GM12878 (cell line): ENCODE measurements around the gene DUSP15. TPM values are rescaled to one million over a fixed set of nuclear protein-coding genes. Genes with fewer than 3 reads are reported as not detected.

ENCODE experiments used
- ATAC-seq: fragments of 200-7000 bp; cut with Tn5 transposase; 3 replicates; pipeline ENCODE4 v1.9.1; 2020; ENCODE audit warnings: mild to moderate bottlenecking, moderate library complexity
- BruUV-seq: library from RNA; stranded (reverse); fragments of 400-500 nt; replicated peaks from 2 replicates; lab custom pipeline; 2021; lab: Mats Ljungman, UMichigan
- CTCF ChIA-PET: fragments of 300-600 bp; sonication (Branson Sonifier 250); formaldehyde crosslinking; extraction: SDS; loops from one replicate; lab custom pipeline; 2021; ENCODE audit warnings: inconsistent platforms; lab: Yijun Ruan, JAX
- POLR2A ChIA-PET: fragments of 350-600 bp; formaldehyde crosslinking; extraction: SDS; loops from one replicate; lab custom pipeline; 2021; ENCODE audit warnings: inconsistent platforms; lab: Charles Lee
- RAD21 ChIA-PET: fragments of 300-600 bp; sonication (Branson Sonifier 250); formaldehyde crosslinking; loops from one replicate; lab custom pipeline; 2023; ENCODE audit warnings: antibody characterized with exemption; ENCODE audit not compliant: unreplicated experiment; lab: Charles Lee
- SMC1A ChIA-PET: fragments of 300-600 bp; sonication (Branson Sonifier 250); formaldehyde crosslinking; loops from one replicate; lab custom pipeline; 2023; ENCODE audit not compliant: unreplicated experiment, uncharacterized antibody; lab: Charles Lee
- DNase-seq: peaks from one replicate; pipeline ENCODE4 v3.0.0-alpha.2; 2011; ENCODE audit warnings: low read depth, low spot score
- FAIRE-seq: peaks from 3 replicates; lab custom pipeline; 2011; peaks lifted over from hg19 to GRCh38; lab: Jason Lieb, UNC
- H2AFZ ChIP-seq: 2 replicates; pipeline ENCODE4 v1.6.0; 2011; ENCODE audit warnings: low read depth, low read length, control low read depth; ENCODE audit not compliant: control insufficient read depth
- H3K27ac ChIP-seq: 2 replicates; pipeline ENCODE4 v1.5.1; 2011; ENCODE audit warnings: control low read depth; ENCODE audit not compliant: control insufficient read depth, insufficient read depth
- H3K27me3 ChIP-seq, 2 experiments: replicated peaks in 1 of 2; 2 replicates each; pipeline versions ENCODE4 v1.6.0 to v1.6.1; 2011; ENCODE audit warnings: low read length in 1 of 2; ENCODE audit not compliant: control insufficient read depth in 2 of 2, insufficient read depth in 2 of 2
- H3K36me3 ChIP-seq, 2 experiments: 2 replicates each; pipeline ENCODE4 v1.5.1; 2011; ENCODE audit warnings: low read length in 1 of 2; ENCODE audit not compliant: control insufficient read depth in 2 of 2, insufficient read depth in 2 of 2
- H3K4me1 ChIP-seq: 2 replicates; pipeline ENCODE4 v1.6.1; 2011; ENCODE audit warnings: mild to moderate bottlenecking, low read length, moderate library complexity, mixed read lengths; ENCODE audit not compliant: control insufficient read depth, insufficient read depth
- H3K4me2 ChIP-seq: 2 replicates; pipeline ENCODE4 v1.6.0; 2011; ENCODE audit warnings: control low read depth; ENCODE audit not compliant: control insufficient read depth, insufficient read depth
- H3K4me3 ChIP-seq: fragments of 200-600 bp; sonication (generic); 2 replicates; pipeline ENCODE4 v1.5.1; 2016
- H3K79me2 ChIP-seq: 2 replicates; pipeline ENCODE4 v1.6.0; 2011; ENCODE audit warnings: low read length; ENCODE audit not compliant: control insufficient read depth, insufficient read depth
- H3K9ac ChIP-seq: 2 replicates; pipeline ENCODE4 v1.8.0; 2011; ENCODE audit warnings: low read length, control low read depth, mixed read lengths; ENCODE audit not compliant: control insufficient read depth, insufficient read depth
- H3K9me3 ChIP-seq: replicated peaks from 3 replicates; pipeline ENCODE4 v1.5.1; 2011; ENCODE audit warnings: mild to moderate bottlenecking, low read length; ENCODE audit not compliant: control insufficient read depth, insufficient read depth
- H4K20me1 ChIP-seq: 2 replicates; pipeline ENCODE4 v1.6.0; 2011; ENCODE audit not compliant: control insufficient read depth, insufficient read depth
- BCL11A ChIP-seq: IDR thresholded peaks from 2 replicates; pipeline ENCODE4 v1.6.1; 2011; ENCODE audit warnings: low read depth, low read length
- HDAC6 ChIP-seq: fragments of 200-600 bp; sonication (generic); IDR thresholded peaks from one replicate; pipeline ENCODE4 v1.8.0; 2017; ENCODE audit warnings: antibody characterized with exemption; ENCODE audit not compliant: unreplicated experiment
- IKZF2 ChIP-seq, 2 experiments: fragments of 450-650 bp; IDR thresholded peaks; 2 replicates each; pipeline ENCODE4 v1.6.1; 2017; ENCODE audit warnings: mild to moderate bottlenecking in 2 of 2, moderate library complexity in 2 of 2
- NR2C2 ChIP-seq: IDR thresholded peaks from 2 replicates; pipeline ENCODE4 v1.6.1; 2011; ENCODE audit warnings: borderline replicate concordance, low read depth; ENCODE audit not compliant: control insufficient read depth, insufficient read length
- RB1 ChIP-seq: fragments of 450-650 bp; formaldehyde crosslinking; IDR thresholded peaks from 2 replicates; pipeline ENCODE4 v1.6.1; 2017; ENCODE audit warnings: mild to moderate bottlenecking, borderline replicate concordance
- RFX5 ChIP-seq: IDR thresholded peaks from 2 replicates; pipeline ENCODE4 v1.6.1; 2011; ENCODE audit warnings: low read depth, low read length, improper control_type of control experiment
- STAT3 ChIP-seq: IDR thresholded peaks from 2 replicates; pipeline ENCODE4 v1.6.1; 2011; ENCODE audit warnings: low read depth, low read length, improper control_type of control experiment
- ZNF274 ChIP-seq: IDR thresholded peaks from one replicate; pipeline ENCODE4 v1.8.0; 2011; ENCODE audit not compliant: insufficient read length, insufficient read depth
- ZNF384 ChIP-seq: IDR thresholded peaks from 2 replicates; pipeline ENCODE4 v1.6.1; 2012; ENCODE audit warnings: low read depth, mild to moderate bottlenecking, low read length, improper control_type of control experiment, borderline replicate concordance
- WGBS: methylation state at CpG from one replicate; pipeline ENCODE4 v1.1.6; 2016; ENCODE audit warnings: low lambda C conversion rate; ENCODE audit not compliant: insufficient replicate concordance, insufficient coverage; ENCODE audit errors: missing lambda C conversion rate; 5-methylcytosine and 5-hydroxymethylcytosine counted together
- in situ Hi-C: fragments of 300-500 bp; cut with MboI; formaldehyde crosslinking; loops from 9 replicates; pipeline ENCODE4 v1.14.3; 2018; ENCODE audit warnings: mixed read lengths
- intact Hi-C: fragments of 100-400 bp; cut with micrococcal nuclease; formaldehyde crosslinking; loops from one replicate; pipeline ENCODE4 v1.14.2; 2022; ENCODE audit not compliant: unreplicated experiment
- polyA plus RNA-seq, 11 experiments: library from polyadenylated mRNA; depleted of rRNA in 4 of 11; unstranded in 6 of 11; stranded (reverse) in 5 of 11; fragments of >200 nt; fragmentation: Nextera tagmentation in 4 of 11; fragmentation: Illumina TruSeq in 1 of 11; extraction: Ambion mirVana in 4 of 11; extraction: Trizol in 1 of 11; gene quantifications; 1 replicate in 1 of 11; 2 replicates in 10 of 11; pipeline versions ENCODE4 v1.2.1 to v1.2.3, GENCODE V29; 2011 to 2016; ENCODE audit warnings: inconsistent platforms in 2 of 11, missing spikeins in 2 of 11, low read depth in 1 of 11
- total RNA-seq, 4 experiments: library from RNA; depleted of rRNA in 3 of 4; stranded (reverse); fragments of >200 nt in 3 of 4; fragmentation: Illumina TruSeq in 1 of 4; extraction: Trizol in 1 of 4; gene quantifications; 2 replicates each; pipeline versions ENCODE4 v1.2.1 to v1.2.3, GENCODE V29; 2013 to 2021
- TF ChIP-seq, protein P1 (sequence below): fragments of 450-650 bp; IDR thresholded peaks from 2 replicates; pipeline ENCODE4 v1.6.1; 2017; ENCODE audit warnings: mild to moderate bottlenecking, low read depth, inconsistent platforms; ENCODE audit not compliant: poor library complexity, severe bottlenecking
- TF ChIP-seq, protein P2 (sequence below): fragments of 450-650 bp; IDR thresholded peaks from 2 replicates; pipeline ENCODE4 v1.6.1; 2016; ENCODE audit warnings: mild to moderate bottlenecking
- TF ChIP-seq, protein P3 (sequence below): fragments of 450-650 bp; IDR thresholded peaks from 2 replicates; pipeline ENCODE4 v1.6.1; 2018; ENCODE audit warnings: mild to moderate bottlenecking, low read depth, moderate library complexity; ENCODE audit not compliant: partially characterized antibody

DUSP15 gene
- total and polyA plus RNA-seq, 10 of the 15 experiments (the other 5 are each of a cell fraction or from before 2014, with no cell fraction given) = 0.06 to 2.5 (median 0.67) TPM; not detected in 1

DNA sequence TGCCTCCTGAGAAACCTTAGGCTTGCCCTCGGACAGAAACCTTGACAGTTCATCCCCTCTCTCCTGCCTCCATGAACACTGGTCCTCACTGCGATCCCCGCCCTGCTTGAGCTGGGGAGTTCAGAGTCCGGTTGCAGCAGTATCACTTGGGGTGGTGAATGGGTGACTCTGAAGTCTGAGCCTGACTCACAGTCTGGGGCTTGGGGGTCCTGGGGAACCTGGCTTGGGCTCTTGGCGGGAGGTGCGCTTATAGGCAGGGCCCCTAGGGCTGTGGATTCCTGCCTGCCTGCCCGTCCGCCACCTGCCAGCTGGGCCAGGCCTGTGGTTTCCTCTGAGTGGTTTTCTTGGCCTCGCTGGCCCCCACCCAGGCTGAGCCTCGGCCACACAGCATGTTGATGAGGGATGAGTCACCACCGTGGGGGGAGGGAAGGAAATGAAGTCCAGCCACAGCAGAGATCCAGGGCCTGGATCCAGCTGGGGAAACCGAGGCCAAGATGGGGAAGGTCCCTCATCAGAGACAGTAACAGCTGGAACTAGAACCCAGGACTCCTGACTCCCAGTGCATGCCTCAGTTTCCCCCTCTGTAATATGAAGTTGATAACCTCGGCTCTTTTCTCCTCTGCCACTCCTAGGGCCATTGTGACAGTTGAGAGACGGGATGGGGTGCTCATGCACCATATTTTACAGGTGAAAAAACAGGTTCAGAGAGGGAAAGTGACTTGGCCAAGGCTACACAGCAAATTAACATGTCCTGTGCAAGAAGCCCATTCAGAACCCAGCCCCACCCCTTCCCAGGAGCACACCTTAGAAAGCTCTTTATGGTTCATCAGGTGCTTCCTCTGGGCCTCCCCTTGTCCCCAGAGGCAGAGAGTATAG lies 34.1 kb downstream of the DUSP15 start (continued):
- TF ChIP-seq, protein P1, sequence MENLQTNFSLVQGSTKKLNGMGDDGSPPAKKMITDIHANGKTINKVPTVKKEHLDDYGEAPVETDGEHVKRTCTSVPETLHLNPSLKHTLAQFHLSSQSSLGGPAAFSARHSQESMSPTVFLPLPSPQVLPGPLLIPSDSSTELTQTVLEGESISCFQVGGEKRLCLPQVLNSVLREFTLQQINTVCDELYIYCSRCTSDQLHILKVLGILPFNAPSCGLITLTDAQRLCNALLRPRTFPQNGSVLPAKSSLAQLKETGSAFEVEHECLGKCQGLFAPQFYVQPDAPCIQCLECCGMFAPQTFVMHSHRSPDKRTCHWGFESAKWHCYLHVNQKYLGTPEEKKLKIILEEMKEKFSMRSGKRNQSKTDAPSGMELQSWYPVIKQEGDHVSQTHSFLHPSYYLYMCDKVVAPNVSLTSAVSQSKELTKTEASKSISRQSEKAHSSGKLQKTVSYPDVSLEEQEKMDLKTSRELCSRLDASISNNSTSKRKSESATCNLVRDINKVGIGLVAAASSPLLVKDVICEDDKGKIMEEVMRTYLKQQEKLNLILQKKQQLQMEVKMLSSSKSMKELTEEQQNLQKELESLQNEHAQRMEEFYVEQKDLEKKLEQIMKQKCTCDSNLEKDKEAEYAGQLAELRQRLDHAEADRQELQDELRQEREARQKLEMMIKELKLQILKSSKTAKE = no peak
- TF ChIP-seq BCL11A (0 out of 2 replicates have a peak, but pooled peaks have one; percentile 23), IKZF2 (IDR thresholded peaks at IDR 0.05) (peak in 1 of 2 experiments; percentile 56; a peak in 1 of 4 replicates)

DNA sequence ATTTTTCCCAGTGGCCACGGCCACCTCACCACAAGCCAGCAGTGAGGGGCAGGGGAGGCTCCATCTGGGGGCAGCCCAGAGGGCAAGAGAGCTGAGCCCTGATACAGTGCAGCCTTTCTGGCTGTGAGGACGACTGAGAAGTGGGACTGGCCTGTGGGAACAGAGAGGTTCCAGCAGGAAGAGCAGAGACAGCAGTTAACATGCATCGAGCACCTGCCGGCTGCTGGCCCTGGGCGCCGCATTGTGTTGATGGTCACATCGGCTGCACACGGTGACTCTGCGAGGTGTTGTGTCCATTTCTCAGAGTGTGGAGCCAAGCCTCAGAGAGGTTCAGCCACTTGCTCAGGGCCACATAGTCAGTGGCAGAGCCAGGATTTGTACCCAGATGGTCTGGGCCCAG lies 34.8 kb downstream of the DUSP15 start:
- Histone ChIP-seq H3K4me3 (no peak overlapping the region), H3K4me2 (no peak overlapping the region), H3K27me3 (no peaks in the 10 kb centered on the region), H2AFZ (no peak overlapping the region), H3K9ac (no peak overlapping the region), H3K79me2 (no peaks in the 10 kb centered on the region), H3K4me1 (peaks cover 8% of the 10 kb centered on the region; the same call in 1 of the 2 replicates), H3K27ac (no peak overlapping the region), H4K20me1 (no peaks in the 10 kb centered on the region), H3K36me3 (no peaks in the 10 kb centered on the region; a peak in 1 of 4 replicates), H3K9me3 (no peaks in the 10 kb centered on the region)
- RAD21 ChIA-PET = no interaction called here
- SMC1A ChIA-PET = no interaction called here
- 76% methylated on average over 9 of the region's 9 CpGs for WGBS
- FAIRE-seq (no peak), ATAC-seq (peak; percentile 25), DNase-seq (no peak)
- CTCF ChIA-PET = interaction anchor here (2.4 to 5.7 kb wide), 4 partner anchors 12 to 17 kb away, joined by 7 to 37 read pairs (median 24); partner anchors contain the start of gene MYLK2
- intact Hi-C loops (no loop called here), in situ Hi-C loops (no loop called here)
- BruUV-seq = no TSS peak
- POLR2A ChIA-PET = no interaction called here
- TF ChIP-seq STAT3 = no peak
- no peak for TF ChIP-seq HDAC6
- TF ChIP-seq RFX5 = no peak
- TF ChIP-seq ZNF384 = no peak
- TF ChIP-seq RB1 = no peak
- no peak for TF ChIP-seq NR2C2
- no peak for TF ChIP-seq ZNF274
- TF ChIP-seq, protein P2, sequence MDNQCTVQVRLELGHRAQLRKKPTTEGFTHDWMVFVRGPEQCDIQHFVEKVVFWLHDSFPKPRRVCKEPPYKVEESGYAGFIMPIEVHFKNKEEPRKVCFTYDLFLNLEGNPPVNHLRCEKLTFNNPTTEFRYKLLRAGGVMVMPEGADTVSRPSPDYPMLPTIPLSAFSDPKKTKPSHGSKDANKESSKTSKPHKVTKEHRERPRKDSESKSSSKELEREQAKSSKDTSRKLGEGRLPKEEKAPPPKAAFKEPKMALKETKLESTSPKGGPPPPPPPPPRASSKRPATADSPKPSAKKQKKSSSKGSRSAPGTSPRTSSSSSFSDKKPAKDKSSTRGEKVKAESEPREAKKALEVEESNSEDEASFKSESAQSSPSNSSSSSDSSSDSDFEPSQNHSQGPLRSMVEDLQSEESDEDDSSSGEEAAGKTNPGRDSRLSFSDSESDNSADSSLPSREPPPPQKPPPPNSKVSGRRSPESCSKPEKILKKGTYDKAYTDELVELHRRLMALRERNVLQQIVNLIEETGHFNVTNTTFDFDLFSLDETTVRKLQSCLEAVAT = no peak
- TF ChIP-seq, protein P3, sequence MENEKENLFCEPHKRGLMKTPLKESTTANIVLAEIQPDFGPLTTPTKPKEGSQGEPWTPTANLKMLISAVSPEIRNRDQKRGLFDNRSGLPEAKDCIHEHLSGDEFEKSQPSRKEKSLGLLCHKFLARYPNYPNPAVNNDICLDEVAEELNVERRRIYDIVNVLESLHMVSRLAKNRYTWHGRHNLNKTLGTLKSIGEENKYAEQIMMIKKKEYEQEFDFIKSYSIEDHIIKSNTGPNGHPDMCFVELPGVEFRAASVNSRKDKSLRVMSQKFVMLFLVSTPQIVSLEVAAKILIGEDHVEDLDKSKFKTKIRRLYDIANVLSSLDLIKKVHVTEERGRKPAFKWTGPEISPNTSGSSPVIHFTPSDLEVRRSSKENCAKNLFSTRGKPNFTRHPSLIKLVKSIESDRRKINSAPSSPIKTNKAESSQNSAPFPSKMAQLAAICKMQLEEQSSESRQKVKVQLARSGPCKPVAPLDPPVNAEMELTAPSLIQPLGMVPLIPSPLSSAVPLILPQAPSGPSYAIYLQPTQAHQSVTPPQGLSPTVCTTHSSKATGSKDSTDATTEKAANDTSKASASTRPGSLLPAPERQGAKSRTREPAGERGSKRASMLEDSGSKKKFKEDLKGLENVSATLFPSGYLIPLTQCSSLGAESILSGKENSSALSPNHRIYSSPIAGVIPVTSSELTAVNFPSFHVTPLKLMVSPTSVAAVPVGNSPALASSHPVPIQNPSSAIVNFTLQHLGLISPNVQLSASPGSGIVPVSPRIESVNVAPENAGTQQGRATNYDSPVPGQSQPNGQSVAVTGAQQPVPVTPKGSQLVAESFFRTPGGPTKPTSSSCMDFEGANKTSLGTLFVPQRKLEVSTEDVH = no peak
